SK-N-SH (cell line): ENCODE measurements around the gene CDRT15.
"Not testable (repeated sequence)": the region's sequence is repeated elsewhere in the genome, so short reads cannot be mapped to it uniquely, and the experiment has no call there.

Experiments
- EP300 ChIP-seq, 2 experiments: IDR thresholded peaks; 2 replicates each; pipeline versions ENCODE4 v1.4.0 to v1.6.1; 2012; ENCODE audit warnings: borderline replicate concordance in 1 of 2, low read depth in 1 of 2, low read length in 1 of 2
- EZH2phosphoT487 ChIP-seq: fragments of 200-600 bp; sonication (generic); IDR thresholded peaks from 2 replicates; pipeline ENCODE4 v1.6.1; 2017; ENCODE audit warnings: low read depth, mixed run types, mild to moderate bottlenecking, antibody characterized with exemption, moderate library complexity, borderline replicate concordance
- FOXJ3 ChIP-seq: sonication (generic); formaldehyde crosslinking; IDR thresholded peaks from 2 replicates; pipeline ENCODE4 v1.5.1; 2020; ENCODE audit warnings: mild to moderate bottlenecking, missing genetic modification reagents
- GATA2 ChIP-seq: sonication (generic); formaldehyde crosslinking; IDR thresholded peaks from 2 replicates; pipeline ENCODE4 v1.5.0; 2020; ENCODE audit warnings: mild to moderate bottlenecking, missing genetic modification reagents
- IRF3 ChIP-seq: fragments of 150-350 bp; IDR thresholded peaks from 2 replicates; pipeline ENCODE4 v1.6.1; 2016; ENCODE audit warnings: mild to moderate bottlenecking, low read depth, low read length
- NFIC ChIP-seq: IDR thresholded peaks from 2 replicates; pipeline ENCODE4 v1.4.0; 2012; ENCODE audit warnings: borderline replicate concordance
- POLR2AphosphoS5 ChIP-seq: IDR thresholded peaks from 2 replicates; pipeline ENCODE4 v1.6.1; 2012; ENCODE audit warnings: low read depth, low read length
- REST ChIP-seq: IDR thresholded peaks from 2 replicates; pipeline ENCODE4 v1.6.1; 2012; ENCODE audit warnings: mild to moderate bottlenecking, low read depth, low read length, moderate library complexity
- SMC3 ChIP-seq: IDR thresholded peaks from 2 replicates; pipeline ENCODE4 v1.6.1; 2012; ENCODE audit warnings: low read depth, low read length, improper control_type of control experiment
- USF1 ChIP-seq: IDR thresholded peaks from 2 replicates; pipeline ENCODE4 v1.4.0; 2012; ENCODE audit warnings: low read depth, borderline replicate concordance
- TF ChIP-seq, protein P1 (sequence below): fragments of 200-600 bp; sonication (generic); IDR thresholded peaks from 2 replicates; pipeline ENCODE4 v1.6.1; 2017; ENCODE audit warnings: antibody characterized with exemption, mild to moderate bottlenecking, moderate library complexity

DNA sequence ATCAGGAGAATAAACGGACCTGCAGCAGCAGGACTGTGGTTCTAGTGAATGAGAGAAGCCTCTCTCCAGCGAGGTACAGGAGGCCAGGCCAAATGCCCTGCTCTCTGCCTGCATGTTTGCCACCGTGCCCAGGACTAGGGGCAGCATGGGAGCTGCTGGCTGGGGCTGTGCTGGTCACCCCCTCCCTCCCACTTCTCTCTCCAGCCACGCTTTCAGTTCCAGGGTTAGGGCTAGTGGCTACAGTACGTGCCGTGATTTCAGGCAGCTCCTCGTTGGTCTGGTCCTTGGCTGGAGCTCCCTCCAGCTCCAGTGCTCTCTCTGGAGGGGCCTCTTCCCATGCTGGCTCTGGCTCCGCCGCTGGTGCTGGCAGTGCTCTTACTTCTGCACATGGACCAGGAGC is 630 bp downstream of the CDRT15 start:
- TF ChIP-seq NFIC; REST; EZH2phosphoT487; SMC3; POLR2AphosphoS5; FOXJ3; IRF3; GATA2 (CRISPR knock-in tag); USF1; EP300 (IDR thresholded peaks at IDR 0.05; ENCODE audit: borderline replicate concordance in 1 of 2, low read depth in 1 of 2, low read length in 1 of 2): not testable (repeated sequence)
- TF ChIP-seq, protein P1, sequence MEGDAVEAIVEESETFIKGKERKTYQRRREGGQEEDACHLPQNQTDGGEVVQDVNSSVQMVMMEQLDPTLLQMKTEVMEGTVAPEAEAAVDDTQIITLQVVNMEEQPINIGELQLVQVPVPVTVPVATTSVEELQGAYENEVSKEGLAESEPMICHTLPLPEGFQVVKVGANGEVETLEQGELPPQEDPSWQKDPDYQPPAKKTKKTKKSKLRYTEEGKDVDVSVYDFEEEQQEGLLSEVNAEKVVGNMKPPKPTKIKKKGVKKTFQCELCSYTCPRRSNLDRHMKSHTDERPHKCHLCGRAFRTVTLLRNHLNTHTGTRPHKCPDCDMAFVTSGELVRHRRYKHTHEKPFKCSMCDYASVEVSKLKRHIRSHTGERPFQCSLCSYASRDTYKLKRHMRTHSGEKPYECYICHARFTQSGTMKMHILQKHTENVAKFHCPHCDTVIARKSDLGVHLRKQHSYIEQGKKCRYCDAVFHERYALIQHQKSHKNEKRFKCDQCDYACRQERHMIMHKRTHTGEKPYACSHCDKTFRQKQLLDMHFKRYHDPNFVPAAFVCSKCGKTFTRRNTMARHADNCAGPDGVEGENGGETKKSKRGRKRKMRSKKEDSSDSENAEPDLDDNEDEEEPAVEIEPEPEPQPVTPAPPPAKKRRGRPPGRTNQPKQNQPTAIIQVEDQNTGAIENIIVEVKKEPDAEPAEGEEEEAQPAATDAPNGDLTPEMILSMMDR, result not testable (repeated sequence)
